Hippocampal formation (tissue), 2 donors: ENCODE data around the gene FAM20C.

Experiments
- DNase-seq, 2 donors: peaks; one replicate each; lab custom pipeline; 2025; lab: John Stamatoyannopoulos, UW

Gene FAM20C

GRCh38 chr7:191981-192649 is at the start of gene FAM20C:
Gene FAM20C (plus strand): TSS chr7:192571. CDS start chr7:193200, 629 bp downstream.
- peak; percentile 82 to 83 for DNase-seq

GRCh38 chr7:143145-143751 is 49.1 kb upstream of the FAM20C start:
- DNase-seq, result no peak

- no peak for DNase-seq
Observed at GRCh38 chr7:143811-144453, 48.4 kb upstream of the FAM20C start.

GRCh38 chr7:144454-144826 is 47.9 kb upstream of the FAM20C start:
- DNase-seq, result no peak

- DNase-seq, result no peak
Observed at GRCh38 chr7:145863-146262, 46.5 kb upstream of the FAM20C start.

- no peak for DNase-seq
Observed at GRCh38 chr7:148543-148931, 43.8 kb upstream of the FAM20C start.

GRCh38 chr7:148932-149790 is 43.2 kb upstream of the FAM20C start:
- peak; percentile 96 to 99 for DNase-seq

GRCh38 chr7:149791-150636 is 42.4 kb upstream of the FAM20C start:
- peak in 1 of 2 donors; percentile 56 for DNase-seq

GRCh38 chr7:150811-151221 is 41.6 kb upstream of the FAM20C start:
- DNase-seq, result no peak

GRCh38 chr7:151346-152050 is 40.9 kb upstream of the FAM20C start:
- no peak for DNase-seq

- no peak for DNase-seq
Observed at GRCh38 chr7:152702-153391, 39.5 kb upstream of the FAM20C start.

- no peak for DNase-seq
Observed at GRCh38 chr7:153604-154003, 38.8 kb upstream of the FAM20C start.

- peak in 1 of 2 donors; percentile 75 for DNase-seq
Observed at GRCh38 chr7:154096-154799, 38.1 kb upstream of the FAM20C start.

- DNase-seq, result no peak
Observed at GRCh38 chr7:155469-155900, 36.9 kb upstream of the FAM20C start.

GRCh38 chr7:156111-157007 is 36.0 kb upstream of the FAM20C start:
- DNase-seq, result no peak

- no peak for DNase-seq
Observed at GRCh38 chr7:157008-157310, 35.4 kb upstream of the FAM20C start.

GRCh38 chr7:157771-158625 is 34.4 kb upstream of the FAM20C start:
- no peak for DNase-seq

- DNase-seq, result no peak
Observed at GRCh38 chr7:158771-159170, 33.6 kb upstream of the FAM20C start.
